Measurements from ENCODE around the gene BRD3OS.

Gene BRD3OS

GRCh38 chr9:134007150-134007549 is 18.1 kb upstream of the BRD3OS start:
- no peak for DNase-seq

- DNase-seq: no peak
Measured at GRCh38 chr9:134007571-134007970, 17.7 kb upstream of the BRD3OS start.

DNA sequence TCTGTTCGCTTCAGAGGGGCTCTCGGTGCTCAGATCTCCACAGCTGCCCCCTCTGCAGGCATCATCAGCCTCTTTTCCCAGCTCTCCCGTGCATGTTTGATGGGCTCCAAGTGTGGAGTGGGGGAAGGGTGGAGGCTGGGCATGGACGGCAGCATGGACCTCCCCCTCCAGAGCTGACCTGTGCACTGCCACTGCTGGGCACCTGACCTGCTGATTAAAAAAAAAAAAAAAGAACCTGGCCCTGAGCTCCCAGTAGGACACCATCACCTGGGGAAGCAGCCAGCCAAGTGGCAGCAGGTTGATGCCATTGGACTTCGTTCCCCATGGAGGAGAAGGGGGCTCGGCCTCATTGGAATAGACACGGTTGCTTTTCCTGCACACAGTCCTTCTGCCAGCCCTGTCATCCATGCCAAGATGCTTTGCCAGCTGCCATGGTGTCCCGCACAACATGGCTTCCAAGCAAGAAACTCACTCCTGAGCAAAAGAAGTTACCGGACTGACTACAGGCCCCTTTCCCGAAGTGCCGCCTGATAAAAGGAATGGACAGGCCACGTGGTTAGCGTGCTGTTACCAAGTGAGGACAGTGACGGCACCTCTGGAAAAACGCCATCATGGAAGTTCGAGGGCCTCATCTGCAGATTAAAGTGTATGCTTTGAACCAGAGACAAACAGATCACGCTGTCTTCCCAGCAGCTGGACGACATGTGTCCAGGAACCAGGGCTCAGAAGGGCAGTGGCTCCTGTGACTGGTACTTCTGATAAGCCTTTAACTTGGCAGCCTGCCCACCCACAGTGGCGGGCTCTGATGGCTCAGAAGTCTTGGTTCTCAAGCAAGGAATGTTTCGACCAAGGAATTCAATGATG is 14.7 kb upstream of the BRD3OS start:
- DNase-seq: no peak

DNA sequence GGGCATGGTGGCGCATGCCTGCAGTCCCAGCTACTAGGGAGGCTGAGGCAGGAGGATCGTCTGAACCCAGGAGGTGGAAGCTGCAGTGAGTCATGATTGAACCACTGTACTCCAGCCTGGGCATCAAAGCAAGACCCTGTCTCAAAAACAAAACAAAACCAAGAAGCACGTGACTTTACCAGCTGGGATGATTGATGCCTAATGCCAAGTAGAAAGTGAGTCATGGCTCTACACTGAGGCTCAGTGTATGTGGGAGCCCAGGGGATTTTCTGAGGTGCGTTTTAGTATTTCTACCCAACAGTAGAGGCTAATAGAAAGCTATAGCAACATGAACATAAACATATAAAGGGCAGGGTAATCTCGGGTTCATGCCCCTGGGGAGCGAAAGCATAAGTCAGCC is 13.9 kb upstream of the BRD3OS start:
- DNase-seq: no peak

DNA sequence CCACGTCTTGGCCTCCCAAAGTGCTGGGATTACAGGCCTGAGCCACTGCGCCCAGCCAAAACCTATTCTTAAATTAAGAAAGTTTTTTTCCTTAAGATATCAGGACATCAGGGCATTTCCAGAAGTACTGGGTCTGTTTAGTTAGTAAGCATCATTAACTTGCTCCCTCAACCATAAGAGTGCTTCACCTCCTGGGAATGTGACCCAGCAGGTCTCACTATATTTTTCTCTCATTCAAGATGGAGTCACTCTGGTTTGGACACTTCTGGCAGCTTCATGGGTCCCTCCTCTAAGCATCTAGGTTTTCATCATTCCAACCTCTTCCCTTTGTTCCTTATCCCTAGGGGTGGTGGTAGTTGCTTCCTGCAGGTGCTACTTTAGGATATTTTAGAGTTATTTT is 10.3 kb upstream of the BRD3OS start:
- no peak for DNase-seq

GRCh38 chr9:134024214-134024792 is 978 bp upstream of the BRD3OS start:
- no peak for DNase-seq

DNA sequence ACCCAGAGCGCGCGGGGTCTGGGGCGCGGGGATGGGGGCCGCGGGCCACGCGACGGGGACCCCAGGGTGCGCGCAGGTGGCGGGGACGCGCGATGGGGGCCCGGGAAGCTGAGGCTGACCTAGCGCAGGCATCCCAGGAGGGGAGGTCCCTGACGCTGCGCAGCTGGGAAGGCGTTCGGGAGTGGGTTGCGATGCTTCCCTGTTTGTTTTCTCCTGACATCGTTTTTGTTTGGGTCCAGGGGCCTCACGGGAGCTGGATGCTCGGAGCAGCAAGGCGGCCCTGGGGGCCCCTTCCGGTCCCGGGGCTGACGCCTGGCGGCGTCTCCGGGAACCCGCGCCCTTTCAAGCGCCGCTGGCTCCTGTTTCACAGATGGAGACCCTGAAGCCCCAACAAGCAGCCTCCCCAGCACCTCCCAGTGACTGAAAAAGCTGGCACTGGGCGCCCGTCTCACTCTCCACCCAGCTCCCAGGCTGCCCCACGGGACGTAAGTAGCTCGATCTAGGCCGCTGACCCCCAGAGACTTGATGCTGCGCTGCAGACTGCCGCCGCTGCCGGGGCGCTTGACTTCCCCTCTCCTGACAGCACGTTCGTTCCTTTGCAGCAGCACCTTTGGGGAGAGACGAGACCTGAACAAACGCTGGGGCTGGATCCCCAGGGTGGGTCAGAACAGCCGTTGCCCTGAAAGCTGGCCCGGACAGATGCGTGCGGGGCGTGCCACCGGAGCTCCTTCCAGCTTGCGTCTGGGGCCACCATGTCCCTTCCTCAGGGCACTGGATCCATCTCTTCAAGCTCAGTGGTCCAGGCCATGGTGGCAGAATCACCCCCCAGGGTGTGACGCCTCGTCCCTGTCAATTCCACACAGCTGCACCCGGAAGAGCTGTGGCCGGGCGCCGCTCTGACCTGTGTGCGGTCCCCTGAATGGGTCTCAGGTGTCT is 593 bp downstream of the BRD3OS start:
- no peak for DNase-seq

DNA sequence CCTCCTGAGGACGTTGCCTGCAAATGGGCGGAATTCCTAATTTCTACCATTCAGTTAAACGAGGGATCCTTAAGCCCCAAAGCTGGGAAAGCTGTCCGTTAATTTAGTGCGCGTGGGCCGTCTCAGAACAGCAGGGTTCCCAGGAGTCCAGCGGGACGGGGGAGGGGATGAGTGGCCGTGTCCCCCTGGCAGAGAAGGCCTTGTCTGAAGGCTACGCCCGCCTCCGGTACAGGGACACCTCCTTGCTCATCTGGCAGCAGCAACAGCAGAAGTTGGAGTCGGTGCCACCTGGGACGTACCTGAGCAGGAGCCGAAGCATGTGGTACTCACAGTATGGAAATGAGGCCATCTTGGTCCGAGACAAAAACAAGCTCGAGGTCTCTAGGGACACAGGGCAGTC is 1.3 kb downstream of the BRD3OS start:
- DNase-seq: no peak

GRCh38 chr9:134026981-134027380 is 1.7 kb downstream of the BRD3OS start:
- DNase-seq: no peak

- no peak for DNase-seq
Measured at GRCh38 chr9:134027561-134027960, 2.3 kb downstream of the BRD3OS start.

- no peak for DNase-seq
Measured at GRCh38 chr9:134028076-134028475, 2.8 kb downstream of the BRD3OS start.

GRCh38 chr9:134028575-134029247 is 3.4 kb downstream of the BRD3OS start:
- no peak for DNase-seq

DNA sequence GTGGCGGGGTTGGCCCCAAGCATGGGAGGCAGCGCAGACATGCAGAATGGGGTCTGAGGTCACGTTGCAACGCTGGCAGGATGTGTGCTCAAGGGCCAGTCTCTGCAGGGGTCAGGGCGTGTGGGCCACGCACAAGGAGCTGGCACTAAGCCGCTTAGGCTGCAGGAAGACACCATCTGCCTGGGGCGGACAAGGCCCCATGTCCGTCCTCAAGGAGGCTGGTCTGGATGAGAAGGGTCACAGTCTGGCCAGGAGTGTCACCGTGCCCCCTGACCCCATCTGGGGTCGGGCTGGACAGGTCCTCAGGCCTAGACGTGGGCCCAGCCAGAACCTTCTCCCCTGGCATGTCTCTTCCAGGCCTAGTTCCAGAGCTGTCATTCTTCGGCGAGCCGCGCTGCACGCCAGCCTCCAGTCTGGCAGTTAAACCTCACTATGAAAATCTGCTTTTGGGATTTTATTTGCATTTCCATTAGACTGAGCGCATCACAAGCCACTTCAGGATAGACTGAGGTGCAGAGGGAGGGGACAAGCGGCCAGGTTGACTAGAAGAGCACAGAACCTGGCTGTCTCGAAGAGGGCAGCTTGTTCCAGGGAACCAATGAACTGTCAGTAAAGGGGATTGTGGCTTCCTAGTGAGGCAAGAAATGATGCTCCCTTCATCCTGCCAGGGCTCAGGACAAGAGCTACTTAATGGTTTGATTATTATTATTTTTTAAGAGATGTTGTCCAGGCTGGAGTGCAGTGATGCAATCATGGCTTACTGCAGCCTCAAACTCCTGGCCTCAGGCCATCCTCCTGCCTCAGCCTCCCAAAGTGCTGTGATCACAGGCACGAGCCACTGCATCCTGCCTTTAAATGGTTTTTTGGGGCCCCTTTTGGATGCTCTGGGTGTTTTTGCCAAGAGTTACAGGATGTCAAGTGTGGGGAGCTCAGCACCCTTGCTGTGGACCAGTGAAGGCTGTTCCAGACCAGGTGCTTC is 4.3 kb downstream of the BRD3OS start:
- DNase-seq: no peak

GRCh38 chr9:134030821-134031470 is 5.7 kb downstream of the BRD3OS start:
- DNase-seq: no peak

DNA sequence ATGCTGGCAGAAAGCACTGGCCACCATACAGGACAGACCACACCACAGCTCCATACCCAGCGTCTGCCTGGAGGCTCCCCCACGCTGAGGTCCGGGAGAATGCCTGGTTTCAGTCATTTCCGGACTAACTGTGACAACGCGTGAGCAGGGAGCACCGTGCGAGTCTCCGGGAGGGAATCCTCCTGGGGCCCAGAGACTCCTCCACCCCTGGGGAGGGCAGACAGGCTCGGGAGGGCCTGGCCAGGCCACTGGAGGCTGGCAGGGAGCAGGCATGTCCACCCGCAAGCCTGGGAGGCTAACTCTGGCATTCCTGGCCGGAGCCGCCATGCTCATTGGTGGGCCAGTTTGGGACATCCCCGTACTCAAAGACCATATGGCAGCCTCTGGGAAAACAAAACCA is 6.5 kb downstream of the BRD3OS start:
- DNase-seq: no peak

DNA sequence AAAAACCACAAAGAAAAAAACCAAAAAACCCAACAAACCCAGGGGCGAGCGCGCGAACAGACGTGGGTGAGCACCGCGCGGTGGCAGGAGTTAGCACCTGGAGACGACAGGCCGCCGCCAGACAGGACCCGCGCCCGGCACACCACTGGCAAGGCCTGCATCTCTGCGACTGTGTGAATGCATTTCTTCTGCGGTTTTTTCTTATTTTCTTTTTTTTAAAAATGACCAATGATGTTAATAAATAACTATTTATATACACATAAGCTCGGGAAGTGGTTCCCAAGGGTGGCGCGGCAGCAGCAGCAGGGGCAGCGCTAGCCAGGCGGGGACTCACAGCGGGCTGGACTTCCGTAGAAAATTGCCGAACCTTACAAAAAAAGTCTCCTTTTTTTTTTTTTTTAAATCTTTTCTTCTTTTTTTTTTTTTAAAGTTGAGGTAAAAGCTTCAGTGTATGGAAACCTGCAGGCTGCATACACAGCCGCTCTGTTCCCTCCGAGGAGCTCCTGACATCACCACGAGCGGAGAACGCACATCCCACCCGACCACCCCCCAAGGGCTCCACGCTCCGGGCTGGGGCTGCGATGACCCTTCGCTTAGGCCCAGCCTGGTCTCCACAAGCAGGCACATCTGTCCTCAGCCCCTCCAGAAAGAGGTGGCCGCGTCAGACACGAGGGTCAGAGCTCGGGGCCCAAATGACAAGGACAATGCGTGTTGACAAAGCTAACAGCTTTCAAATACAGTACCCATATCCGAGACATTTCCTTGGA is 7.4 kb downstream of the BRD3OS start:
- DNase-seq: no peak

- DNase-seq: no peak
Measured at GRCh38 chr9:134033516-134034214, 8.4 kb downstream of the BRD3OS start.

- no peak for DNase-seq
Measured at GRCh38 chr9:134034215-134035040, 9.1 kb downstream of the BRD3OS start.

All from NCI-H1048 (cell line).